ENCODE results near the gene RUNX1. TPM values are rescaled to one million over a fixed set of nuclear protein-coding genes. Genes with fewer than 3 reads are reported as not detected.

The RUNX1 gene
- total and polyA plus RNA-seq, 2 of the 13 experiments (the other 11 are each of a cell fraction or from before 2014, with no cell fraction given) = 5.4 to 6.4 TPM

DNA sequence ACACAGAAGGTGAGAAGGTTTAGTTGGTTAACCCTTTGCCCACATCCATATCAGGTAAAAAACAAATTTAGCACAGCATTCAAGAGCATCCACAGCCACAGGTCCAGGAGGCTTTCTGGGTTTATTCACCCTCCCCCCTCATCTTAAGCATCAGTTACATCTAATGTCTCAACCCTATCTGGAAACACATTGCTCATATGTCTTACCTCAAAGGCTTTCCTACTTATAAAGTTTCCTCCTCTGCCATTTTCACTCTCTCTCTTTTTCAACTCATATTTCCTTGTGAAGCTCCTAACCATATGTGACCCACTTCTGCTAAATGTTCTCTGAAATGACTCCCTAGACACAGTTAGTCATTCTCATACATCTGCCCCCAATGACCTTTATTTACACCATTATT is 47.9 kb upstream of the RUNX1 start:
- no peak overlapping the region for H3K4me2 ChIP-seq (ENCODE audit: low read depth, low read length)
- no peak overlapping the region for H3K4me3 ChIP-seq (replicated peaks in 1 of 3; ENCODE audit: insufficient read depth in 1 of 3, low read depth in 2 of 3, low read length in 3 of 3)
- BruUV-seq (replicated peaks) = no TSS peak
- H3K36me3 ChIP-seq (replicated peaks in 1 of 2; ENCODE audit: control insufficient read depth in 1 of 2, insufficient read depth in 2 of 2, low read length in 2 of 2) = no peaks in the 10 kb centered on the region
- H3K27ac ChIP-seq (ENCODE audit: extremely low read length, insufficient read depth, low read length) = no peak overlapping the region
- H3K27me3 ChIP-seq (ENCODE audit: control insufficient read depth in 1 of 2, insufficient read depth in 2 of 2, low read length in 2 of 2) = no peaks in the 10 kb centered on the region
- H3K9ac ChIP-seq (ENCODE audit: insufficient read depth, low read depth, low read length) = no peak overlapping the region
- no peak for FAIRE-seq
- no peak for DNase-seq (ENCODE audit: low spot score)
- TF ChIP-seq ZNF138 (CRISPR knock-in tag; IDR thresholded peaks at IDR 0.05; ENCODE audit: low read depth) (no peak), STAT5B (CRISPR knock-in tag; IDR thresholded peaks at IDR 0.05) (no peak), ZNF562 (CRISPR knock-in tag; IDR thresholded peaks at IDR 0.05; ENCODE audit: borderline replicate concordance) (no peak), RBM39 (IDR thresholded peaks at IDR 0.05; ENCODE audit: low read depth, low read length, poor library complexity, severe bottlenecking) (no peak), ZNF607 (CRISPR knock-in tag; IDR thresholded peaks at IDR 0.05; ENCODE audit: borderline replicate concordance) (no peak), ZNF468 (CRISPR knock-in tag; IDR thresholded peaks at IDR 0.05) (no peak), AKAP8 (CRISPR knock-in tag; IDR thresholded peaks at IDR 0.05) (no peak), CEBPG (CRISPR knock-in tag; IDR thresholded peaks at IDR 0.05) (no peak), GLI4 (CRISPR knock-in tag; IDR thresholded peaks at IDR 0.05; ENCODE audit: borderline replicate concordance) (no peak), ZEB1 (IDR thresholded peaks at IDR 0.05; ENCODE audit: insufficient replicate concordance, low read depth) (no peak), CBX5 (CRISPR knock-in tag; IDR thresholded peaks at IDR 0.05; ENCODE audit: borderline replicate concordance) (no peak)
- TF ChIP-seq, protein P1, sequence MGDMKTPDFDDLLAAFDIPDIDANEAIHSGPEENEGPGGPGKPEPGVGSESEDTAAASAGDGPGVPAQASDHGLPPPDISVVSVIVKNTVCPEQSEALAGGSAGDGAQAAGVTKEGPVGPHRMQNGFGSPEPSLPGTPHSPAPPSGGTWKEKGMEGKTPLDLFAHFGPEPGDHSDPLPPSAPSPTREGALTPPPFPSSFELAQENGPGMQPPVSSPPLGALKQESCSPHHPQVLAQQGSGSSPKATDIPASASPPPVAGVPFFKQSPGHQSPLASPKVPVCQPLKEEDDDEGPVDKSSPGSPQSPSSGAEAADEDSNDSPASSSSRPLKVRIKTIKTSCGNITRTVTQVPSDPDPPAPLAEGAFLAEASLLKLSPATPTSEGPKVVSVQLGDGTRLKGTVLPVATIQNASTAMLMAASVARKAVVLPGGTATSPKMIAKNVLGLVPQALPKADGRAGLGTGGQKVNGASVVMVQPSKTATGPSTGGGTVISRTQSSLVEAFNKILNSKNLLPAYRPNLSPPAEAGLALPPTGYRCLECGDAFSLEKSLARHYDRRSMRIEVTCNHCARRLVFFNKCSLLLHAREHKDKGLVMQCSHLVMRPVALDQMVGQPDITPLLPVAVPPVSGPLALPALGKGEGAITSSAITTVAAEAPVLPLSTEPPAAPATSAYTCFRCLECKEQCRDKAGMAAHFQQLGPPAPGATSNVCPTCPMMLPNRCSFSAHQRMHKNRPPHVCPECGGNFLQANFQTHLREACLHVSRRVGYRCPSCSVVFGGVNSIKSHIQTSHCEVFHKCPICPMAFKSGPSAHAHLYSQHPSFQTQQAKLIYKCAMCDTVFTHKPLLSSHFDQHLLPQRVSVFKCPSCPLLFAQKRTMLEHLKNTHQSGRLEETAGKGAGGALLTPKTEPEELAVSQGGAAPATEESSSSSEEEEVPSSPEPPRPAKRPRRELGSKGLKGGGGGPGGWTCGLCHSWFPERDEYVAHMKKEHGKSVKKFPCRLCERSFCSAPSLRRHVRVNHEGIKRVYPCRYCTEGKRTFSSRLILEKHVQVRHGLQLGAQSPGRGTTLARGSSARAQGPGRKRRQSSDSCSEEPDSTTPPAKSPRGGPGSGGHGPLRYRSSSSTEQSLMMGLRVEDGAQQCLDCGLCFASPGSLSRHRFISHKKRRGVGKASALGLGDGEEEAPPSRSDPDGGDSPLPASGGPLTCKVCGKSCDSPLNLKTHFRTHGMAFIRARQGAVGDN (CRISPR knock-in tag; IDR thresholded peaks at IDR 0.05) = no peak
- TF ChIP-seq, protein P2, sequence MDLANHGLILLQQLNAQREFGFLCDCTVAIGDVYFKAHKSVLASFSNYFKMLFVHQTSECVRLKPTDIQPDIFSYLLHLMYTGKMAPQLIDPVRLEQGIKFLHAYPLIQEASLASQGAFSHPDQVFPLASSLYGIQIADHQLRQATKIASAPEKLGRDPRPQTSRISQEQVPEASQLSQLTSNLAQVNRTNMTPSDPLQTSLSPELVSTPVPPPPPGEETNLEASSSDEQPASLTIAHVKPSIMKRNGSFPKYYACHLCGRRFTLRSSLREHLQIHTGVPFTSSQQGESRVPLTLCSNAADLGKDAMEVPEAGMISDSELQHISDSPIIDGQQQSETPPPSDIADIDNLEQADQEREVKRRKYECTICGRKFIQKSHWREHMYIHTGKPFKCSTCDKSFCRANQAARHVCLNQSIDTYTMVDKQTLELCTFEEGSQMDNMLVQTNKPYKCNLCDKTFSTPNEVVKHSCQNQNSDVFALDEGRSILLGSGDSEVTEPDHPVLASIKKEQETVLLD (CRISPR knock-in tag; IDR thresholded peaks at IDR 0.05; ENCODE audit: low read depth) = no peak
- TF ChIP-seq, protein P3, sequence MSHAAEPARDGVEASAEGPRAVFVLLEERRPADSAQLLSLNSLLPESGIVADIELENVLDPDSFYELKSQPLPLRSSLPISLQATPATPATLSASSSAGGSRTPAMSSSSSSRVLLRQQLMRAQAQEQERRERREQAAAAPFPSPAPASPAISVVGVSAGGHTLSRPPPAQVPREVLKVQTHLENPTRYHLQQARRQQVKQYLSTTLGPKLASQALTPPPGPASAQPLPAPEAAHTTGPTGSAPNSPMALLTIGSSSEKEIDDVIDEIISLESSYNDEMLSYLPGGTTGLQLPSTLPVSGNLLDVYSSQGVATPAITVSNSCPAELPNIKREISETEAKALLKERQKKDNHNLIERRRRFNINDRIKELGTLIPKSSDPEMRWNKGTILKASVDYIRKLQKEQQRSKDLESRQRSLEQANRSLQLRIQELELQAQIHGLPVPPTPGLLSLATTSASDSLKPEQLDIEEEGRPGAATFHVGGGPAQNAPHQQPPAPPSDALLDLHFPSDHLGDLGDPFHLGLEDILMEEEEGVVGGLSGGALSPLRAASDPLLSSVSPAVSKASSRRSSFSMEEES (CRISPR knock-in tag; IDR thresholded peaks at IDR 0.05) = no peak
- TF ChIP-seq, protein P4, sequence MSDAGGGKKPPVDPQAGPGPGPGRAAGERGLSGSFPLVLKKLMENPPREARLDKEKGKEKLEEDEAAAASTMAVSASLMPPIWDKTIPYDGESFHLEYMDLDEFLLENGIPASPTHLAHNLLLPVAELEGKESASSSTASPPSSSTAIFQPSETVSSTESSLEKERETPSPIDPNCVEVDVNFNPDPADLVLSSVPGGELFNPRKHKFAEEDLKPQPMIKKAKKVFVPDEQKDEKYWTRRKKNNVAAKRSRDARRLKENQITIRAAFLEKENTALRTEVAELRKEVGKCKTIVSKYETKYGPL (CRISPR knock-in tag; IDR thresholded peaks at IDR 0.05) = no peak
- TF ChIP-seq, protein P5, sequence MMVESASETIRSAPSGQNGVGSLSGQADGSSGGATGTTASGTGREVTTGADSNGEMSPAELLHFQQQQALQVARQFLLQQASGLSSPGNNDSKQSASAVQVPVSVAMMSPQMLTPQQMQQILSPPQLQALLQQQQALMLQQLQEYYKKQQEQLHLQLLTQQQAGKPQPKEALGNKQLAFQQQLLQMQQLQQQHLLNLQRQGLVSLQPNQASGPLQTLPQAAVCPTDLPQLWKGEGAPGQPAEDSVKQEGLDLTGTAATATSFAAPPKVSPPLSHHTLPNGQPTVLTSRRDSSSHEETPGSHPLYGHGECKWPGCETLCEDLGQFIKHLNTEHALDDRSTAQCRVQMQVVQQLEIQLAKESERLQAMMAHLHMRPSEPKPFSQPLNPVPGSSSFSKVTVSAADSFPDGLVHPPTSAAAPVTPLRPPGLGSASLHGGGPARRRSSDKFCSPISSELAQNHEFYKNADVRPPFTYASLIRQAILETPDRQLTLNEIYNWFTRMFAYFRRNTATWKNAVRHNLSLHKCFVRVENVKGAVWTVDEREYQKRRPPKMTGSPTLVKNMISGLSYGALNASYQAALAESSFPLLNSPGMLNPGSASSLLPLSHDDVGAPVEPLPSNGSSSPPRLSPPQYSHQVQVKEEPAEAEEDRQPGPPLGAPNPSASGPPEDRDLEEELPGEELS (CRISPR knock-in tag; IDR thresholded peaks at IDR 0.05) = no peak
- in situ Hi-C loops (cut with HindIII; ENCODE audit: extremely low pct_ligation_motif_present, low pct_unique_long_range_greater_than_20kb) (no loop called here), intact Hi-C loops (cut with micrococcal nuclease; ENCODE audit: unreplicated experiment) (no loop called here)
- no peaks in the 10 kb centered on the region for H4K20me1 ChIP-seq (ENCODE audit: insufficient read depth, low read length)
- no peak overlapping the region for H2AFZ ChIP-seq (ENCODE audit: low read length)
- H3K9me3 ChIP-seq (ENCODE audit: low read length) = no peaks in the 10 kb centered on the region
- POLR2A ChIA-PET = no interaction called here
- no peaks in the 10 kb centered on the region for H3K79me2 ChIP-seq (ENCODE audit: insufficient read depth, low read length)
- ATAC-seq = no peak
- CTCF ChIA-PET (ENCODE audit: low intra/inter-chr PET ratio, low total read pairs) = no interaction called here
- H3K4me1 ChIP-seq (ENCODE audit: insufficient read depth, low read length) = peaks cover 31% of the 10 kb centered on the region

Data from HepG2 (cell line).